Measurements from ENCODE around the gene KLRF1.

KLRF1 gene

GRCh38 chr12:9851927-9852326 lies 24.6 kb downstream of the KLRF1 start:
- no peak overlapping the region for H3K4me3 ChIP-seq (ENCODE audit: low read depth, low read length)
- H3K4me1 ChIP-seq (ENCODE audit: control insufficient read depth, insufficient read depth, low read length): peaks cover 9% of the 10 kb centered on the region
- H3K27me3 ChIP-seq (ENCODE audit: control insufficient read depth, insufficient read depth, low read length): no peaks in the 10 kb centered on the region
- no peak overlapping the region for H3K27ac ChIP-seq (ENCODE audit: low read depth, low read length)
- H3K9ac ChIP-seq (ENCODE audit: low read depth, low read length): no peak overlapping the region
- H3K36me3 ChIP-seq (ENCODE audit: control insufficient read depth, insufficient read depth, low read length): no peaks in the 10 kb centered on the region
- H3K9me3 ChIP-seq (ENCODE audit: control insufficient read depth, insufficient read depth, low read length): no peaks in the 10 kb centered on the region

DNA sequence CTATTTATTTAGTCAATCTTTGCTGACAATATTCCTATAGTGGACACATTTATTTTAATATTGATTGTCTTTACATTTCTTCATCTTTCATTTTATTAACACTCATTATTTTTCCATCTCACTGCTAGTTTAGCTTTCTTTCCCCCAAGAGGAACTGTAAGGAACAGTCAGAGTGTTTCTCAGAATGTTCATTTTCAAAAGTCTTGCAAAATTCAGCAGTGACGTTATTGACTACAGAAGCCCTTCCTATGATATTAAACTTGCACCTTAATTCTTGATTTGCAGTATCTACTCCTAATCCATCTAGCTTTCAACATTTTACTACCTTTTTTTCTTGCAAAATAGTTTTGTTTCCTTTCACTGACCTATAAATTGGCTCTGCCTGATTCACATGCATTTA lies 28.9 kb downstream of the KLRF1 start:
- Histone ChIP-seq H3K27me3 (ENCODE audit: control insufficient read depth, insufficient read depth, low read length) (no peaks in the 10 kb centered on the region), H3K27ac (ENCODE audit: low read depth, low read length) (no peak overlapping the region), H3K36me3 (ENCODE audit: control insufficient read depth, insufficient read depth, low read length) (no peaks in the 10 kb centered on the region), H3K9ac (ENCODE audit: low read depth, low read length) (no peak overlapping the region), H3K9me3 (ENCODE audit: control insufficient read depth, insufficient read depth, low read length) (no peaks in the 10 kb centered on the region), H3K4me3 (ENCODE audit: low read depth, low read length) (no peak overlapping the region), H3K4me1 (ENCODE audit: control insufficient read depth, insufficient read depth, low read length) (peaks cover 9% of the 10 kb centered on the region)

- no peaks in the 10 kb centered on the region for H3K27me3 ChIP-seq (ENCODE audit: control insufficient read depth, insufficient read depth, low read length)
Observed at GRCh38 chr12:9856894-9857293, 29.6 kb downstream of the KLRF1 start.

DNA sequence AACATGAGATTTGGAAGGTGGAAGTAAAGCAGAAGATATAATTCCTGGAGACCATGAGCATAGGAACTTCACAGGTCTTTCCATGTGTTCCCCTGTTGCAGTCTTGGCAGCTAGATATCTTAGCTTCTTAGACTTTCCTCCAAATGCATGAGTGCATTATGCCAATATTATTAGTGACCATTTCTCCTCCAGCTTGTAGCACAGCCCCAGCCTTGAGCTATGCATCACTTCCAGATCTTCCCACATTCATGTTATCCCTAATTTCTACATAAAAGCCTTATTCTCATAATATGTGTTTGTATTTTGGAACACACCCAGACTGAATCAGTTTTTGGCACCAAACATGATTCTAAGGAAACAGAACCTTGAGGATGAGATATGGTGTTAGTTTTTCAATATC lies 30.9 kb downstream of the KLRF1 start:
- H3K27ac ChIP-seq (ENCODE audit: low read depth, low read length): no peak overlapping the region
- no peaks in the 10 kb centered on the region for H3K27me3 ChIP-seq (ENCODE audit: control insufficient read depth, insufficient read depth, low read length)
- H3K4me3 ChIP-seq (ENCODE audit: low read depth, low read length): no peak overlapping the region
- H3K4me1 ChIP-seq (ENCODE audit: control insufficient read depth, insufficient read depth, low read length): peaks cover 9% of the 10 kb centered on the region
- no peaks in the 10 kb centered on the region for H3K36me3 ChIP-seq (ENCODE audit: control insufficient read depth, insufficient read depth, low read length)
- H3K9me3 ChIP-seq (ENCODE audit: control insufficient read depth, insufficient read depth, low read length): no peaks in the 10 kb centered on the region
- H3K9ac ChIP-seq (ENCODE audit: low read depth, low read length): no peak overlapping the region

More at GRCh38 chr12:9856894-9857293, 29.6 kb downstream of the KLRF1 start:
- no peak overlapping the region for H3K4me3 ChIP-seq (ENCODE audit: low read depth, low read length)
- H3K9me3 ChIP-seq (ENCODE audit: control insufficient read depth, insufficient read depth, low read length): no peaks in the 10 kb centered on the region
- H3K4me1 ChIP-seq (ENCODE audit: control insufficient read depth, insufficient read depth, low read length): peaks cover 9% of the 10 kb centered on the region
- H3K27ac ChIP-seq (ENCODE audit: low read depth, low read length): no peak overlapping the region
- no peak overlapping the region for H3K9ac ChIP-seq (ENCODE audit: low read depth, low read length)
- H3K36me3 ChIP-seq (ENCODE audit: control insufficient read depth, insufficient read depth, low read length): no peaks in the 10 kb centered on the region

GRCh38 chr12:9864913-9865675 lies 37.8 kb downstream of the KLRF1 start:
- Histone ChIP-seq H3K4me3 (ENCODE audit: low read depth, low read length) (no peak overlapping the region), H3K27ac (ENCODE audit: low read depth, low read length) (no peak overlapping the region)

DNA sequence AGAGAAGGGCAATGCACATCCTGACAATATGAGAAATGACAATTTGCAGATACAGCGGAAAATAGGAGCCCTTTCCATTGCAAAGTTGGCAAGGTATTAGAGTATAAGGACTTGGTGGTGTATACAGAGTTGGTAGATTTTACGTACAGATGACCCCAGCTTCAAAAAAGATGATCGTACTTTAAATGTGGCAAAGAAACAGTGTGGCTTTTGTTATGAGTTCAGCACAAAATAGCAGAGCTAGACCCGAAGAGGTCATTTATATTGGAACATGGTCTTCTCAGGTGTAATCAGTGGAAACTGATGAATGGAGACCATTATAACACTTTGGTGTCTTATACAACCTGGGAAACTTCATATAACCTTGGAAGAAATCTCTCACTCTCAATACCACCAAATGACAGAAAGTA lies 39.6 kb downstream of the KLRF1 start:
- no peaks in the 10 kb centered on the region for H3K36me3 ChIP-seq (ENCODE audit: control insufficient read depth, insufficient read depth, low read length)
- no peak overlapping the region for H3K27ac ChIP-seq (ENCODE audit: low read depth, low read length)
- no peaks in the 10 kb centered on the region for H3K27me3 ChIP-seq (ENCODE audit: control insufficient read depth, insufficient read depth, low read length)
- H3K9ac ChIP-seq (ENCODE audit: low read depth, low read length): no peak overlapping the region
- no peaks in the 10 kb centered on the region for H3K9me3 ChIP-seq (ENCODE audit: control insufficient read depth, insufficient read depth, low read length)
- H3K4me1 ChIP-seq (ENCODE audit: control insufficient read depth, insufficient read depth, low read length): peaks cover 24% of the 10 kb centered on the region
- H3K4me3 ChIP-seq (ENCODE audit: low read depth, low read length): no peak overlapping the region

More at GRCh38 chr12:9864913-9865675, 37.8 kb downstream of the KLRF1 start:
- peaks cover 21% of the 10 kb centered on the region for H3K4me1 ChIP-seq (ENCODE audit: control insufficient read depth, insufficient read depth, low read length)
- H3K27me3 ChIP-seq (ENCODE audit: control insufficient read depth, insufficient read depth, low read length): no peaks in the 10 kb centered on the region
- no peaks in the 10 kb centered on the region for H3K36me3 ChIP-seq (ENCODE audit: control insufficient read depth, insufficient read depth, low read length)
- no peaks in the 10 kb centered on the region for H3K9me3 ChIP-seq (ENCODE audit: control insufficient read depth, insufficient read depth, low read length)
- no peak overlapping the region for H3K9ac ChIP-seq (ENCODE audit: low read depth, low read length)

GRCh38 chr12:9867531-9867930 lies 40.2 kb downstream of the KLRF1 start:
- H3K9me3 ChIP-seq (ENCODE audit: control insufficient read depth, insufficient read depth, low read length): no peaks in the 10 kb centered on the region
- H3K4me3 ChIP-seq (ENCODE audit: low read depth, low read length): no peak overlapping the region
- H3K27ac ChIP-seq (ENCODE audit: low read depth, low read length): no peak overlapping the region
- peaks cover 24% of the 10 kb centered on the region for H3K4me1 ChIP-seq (ENCODE audit: control insufficient read depth, insufficient read depth, low read length)
- H3K36me3 ChIP-seq (ENCODE audit: control insufficient read depth, insufficient read depth, low read length): no peaks in the 10 kb centered on the region
- no peaks in the 10 kb centered on the region for H3K27me3 ChIP-seq (ENCODE audit: control insufficient read depth, insufficient read depth, low read length)
- H3K9ac ChIP-seq (ENCODE audit: low read depth, low read length): no peak overlapping the region

GRCh38 chr12:9868311-9868801 lies 41.1 kb downstream of the KLRF1 start:
- Histone ChIP-seq H3K9ac (ENCODE audit: low read depth, low read length) (no peak overlapping the region), H3K9me3 (ENCODE audit: control insufficient read depth, insufficient read depth, low read length) (no peaks in the 10 kb centered on the region), H3K27ac (ENCODE audit: low read depth, low read length) (no peak overlapping the region), H3K4me1 (ENCODE audit: control insufficient read depth, insufficient read depth, low read length) (peaks cover 24% of the 10 kb centered on the region), H3K4me3 (ENCODE audit: low read depth, low read length) (no peak overlapping the region), H3K27me3 (ENCODE audit: control insufficient read depth, insufficient read depth, low read length) (no peaks in the 10 kb centered on the region), H3K36me3 (ENCODE audit: control insufficient read depth, insufficient read depth, low read length) (no peaks in the 10 kb centered on the region)

DNA sequence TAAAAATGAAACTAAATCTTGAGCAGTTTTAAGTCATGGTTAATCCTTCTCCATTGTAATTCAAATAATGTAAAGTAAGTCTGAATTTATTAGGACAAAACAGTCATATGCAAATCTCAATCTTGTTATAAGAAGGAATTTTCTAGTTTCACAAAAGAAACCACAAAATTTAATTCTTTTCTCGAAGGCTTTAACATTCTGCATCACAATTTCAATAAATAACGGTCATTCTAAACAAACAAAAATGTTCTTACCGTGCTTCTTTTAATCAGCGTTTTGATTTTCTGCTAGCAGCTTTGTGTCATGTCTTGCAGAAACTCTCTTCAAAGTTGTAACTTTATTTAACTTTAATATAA lies 41.6 kb downstream of the KLRF1 start:
- Histone ChIP-seq H3K27me3 (ENCODE audit: control insufficient read depth, insufficient read depth, low read length) (no peaks in the 10 kb centered on the region), H3K27ac (ENCODE audit: low read depth, low read length) (no peak overlapping the region), H3K9ac (ENCODE audit: low read depth, low read length) (no peak overlapping the region), H3K9me3 (ENCODE audit: control insufficient read depth, insufficient read depth, low read length) (no peaks in the 10 kb centered on the region), H3K4me1 (ENCODE audit: control insufficient read depth, insufficient read depth, low read length) (peaks cover 24% of the 10 kb centered on the region), H3K36me3 (ENCODE audit: control insufficient read depth, insufficient read depth, low read length) (no peaks in the 10 kb centered on the region), H3K4me3 (ENCODE audit: low read depth, low read length) (no peak overlapping the region; the same call in 1 of the 2 replicates)

GRCh38 chr12:9869307-9870161 lies 42.3 kb downstream of the KLRF1 start, which contains the start of gene CLEC2B:
CLEC2B (minus strand) TSS chr12:9869354.
- Histone ChIP-seq H3K9me3 (ENCODE audit: control insufficient read depth, insufficient read depth, low read length) (no peaks in the 10 kb centered on the region), H3K9ac (ENCODE audit: low read depth, low read length) (no peak within 1 kb of the TSS), H3K27me3 (ENCODE audit: control insufficient read depth, insufficient read depth, low read length) (no peaks in the 10 kb centered on the region), H3K4me1 (ENCODE audit: control insufficient read depth, insufficient read depth, low read length) (peaks cover 24% of the 10 kb centered on the region), H3K27ac (ENCODE audit: low read depth, low read length) (no peak within 1 kb of the TSS), H3K4me3 (ENCODE audit: low read depth, low read length) (peak within 1 kb of the TSS; percentile 7; the same call in 1 of the 2 replicates), H3K36me3 (ENCODE audit: control insufficient read depth, insufficient read depth, low read length) (no peaks in the 10 kb centered on the region)
